ENCODE data around the gene KRTAP5-7. TPM values are rescaled to one million over a fixed set of nuclear protein-coding genes. Genes with fewer than 3 reads are reported as not detected.

The KRTAP5-7 gene
- total and polyA plus RNA-seq, 2 of the 8 experiments (the other 6 are each of a cell fraction or from before 2014, with no cell fraction given), result not detected

GRCh38 chr11:71489311-71490043, 37.6 kb upstream of the KRTAP5-7 start (continued):
- TF ChIP-seq, protein P1, sequence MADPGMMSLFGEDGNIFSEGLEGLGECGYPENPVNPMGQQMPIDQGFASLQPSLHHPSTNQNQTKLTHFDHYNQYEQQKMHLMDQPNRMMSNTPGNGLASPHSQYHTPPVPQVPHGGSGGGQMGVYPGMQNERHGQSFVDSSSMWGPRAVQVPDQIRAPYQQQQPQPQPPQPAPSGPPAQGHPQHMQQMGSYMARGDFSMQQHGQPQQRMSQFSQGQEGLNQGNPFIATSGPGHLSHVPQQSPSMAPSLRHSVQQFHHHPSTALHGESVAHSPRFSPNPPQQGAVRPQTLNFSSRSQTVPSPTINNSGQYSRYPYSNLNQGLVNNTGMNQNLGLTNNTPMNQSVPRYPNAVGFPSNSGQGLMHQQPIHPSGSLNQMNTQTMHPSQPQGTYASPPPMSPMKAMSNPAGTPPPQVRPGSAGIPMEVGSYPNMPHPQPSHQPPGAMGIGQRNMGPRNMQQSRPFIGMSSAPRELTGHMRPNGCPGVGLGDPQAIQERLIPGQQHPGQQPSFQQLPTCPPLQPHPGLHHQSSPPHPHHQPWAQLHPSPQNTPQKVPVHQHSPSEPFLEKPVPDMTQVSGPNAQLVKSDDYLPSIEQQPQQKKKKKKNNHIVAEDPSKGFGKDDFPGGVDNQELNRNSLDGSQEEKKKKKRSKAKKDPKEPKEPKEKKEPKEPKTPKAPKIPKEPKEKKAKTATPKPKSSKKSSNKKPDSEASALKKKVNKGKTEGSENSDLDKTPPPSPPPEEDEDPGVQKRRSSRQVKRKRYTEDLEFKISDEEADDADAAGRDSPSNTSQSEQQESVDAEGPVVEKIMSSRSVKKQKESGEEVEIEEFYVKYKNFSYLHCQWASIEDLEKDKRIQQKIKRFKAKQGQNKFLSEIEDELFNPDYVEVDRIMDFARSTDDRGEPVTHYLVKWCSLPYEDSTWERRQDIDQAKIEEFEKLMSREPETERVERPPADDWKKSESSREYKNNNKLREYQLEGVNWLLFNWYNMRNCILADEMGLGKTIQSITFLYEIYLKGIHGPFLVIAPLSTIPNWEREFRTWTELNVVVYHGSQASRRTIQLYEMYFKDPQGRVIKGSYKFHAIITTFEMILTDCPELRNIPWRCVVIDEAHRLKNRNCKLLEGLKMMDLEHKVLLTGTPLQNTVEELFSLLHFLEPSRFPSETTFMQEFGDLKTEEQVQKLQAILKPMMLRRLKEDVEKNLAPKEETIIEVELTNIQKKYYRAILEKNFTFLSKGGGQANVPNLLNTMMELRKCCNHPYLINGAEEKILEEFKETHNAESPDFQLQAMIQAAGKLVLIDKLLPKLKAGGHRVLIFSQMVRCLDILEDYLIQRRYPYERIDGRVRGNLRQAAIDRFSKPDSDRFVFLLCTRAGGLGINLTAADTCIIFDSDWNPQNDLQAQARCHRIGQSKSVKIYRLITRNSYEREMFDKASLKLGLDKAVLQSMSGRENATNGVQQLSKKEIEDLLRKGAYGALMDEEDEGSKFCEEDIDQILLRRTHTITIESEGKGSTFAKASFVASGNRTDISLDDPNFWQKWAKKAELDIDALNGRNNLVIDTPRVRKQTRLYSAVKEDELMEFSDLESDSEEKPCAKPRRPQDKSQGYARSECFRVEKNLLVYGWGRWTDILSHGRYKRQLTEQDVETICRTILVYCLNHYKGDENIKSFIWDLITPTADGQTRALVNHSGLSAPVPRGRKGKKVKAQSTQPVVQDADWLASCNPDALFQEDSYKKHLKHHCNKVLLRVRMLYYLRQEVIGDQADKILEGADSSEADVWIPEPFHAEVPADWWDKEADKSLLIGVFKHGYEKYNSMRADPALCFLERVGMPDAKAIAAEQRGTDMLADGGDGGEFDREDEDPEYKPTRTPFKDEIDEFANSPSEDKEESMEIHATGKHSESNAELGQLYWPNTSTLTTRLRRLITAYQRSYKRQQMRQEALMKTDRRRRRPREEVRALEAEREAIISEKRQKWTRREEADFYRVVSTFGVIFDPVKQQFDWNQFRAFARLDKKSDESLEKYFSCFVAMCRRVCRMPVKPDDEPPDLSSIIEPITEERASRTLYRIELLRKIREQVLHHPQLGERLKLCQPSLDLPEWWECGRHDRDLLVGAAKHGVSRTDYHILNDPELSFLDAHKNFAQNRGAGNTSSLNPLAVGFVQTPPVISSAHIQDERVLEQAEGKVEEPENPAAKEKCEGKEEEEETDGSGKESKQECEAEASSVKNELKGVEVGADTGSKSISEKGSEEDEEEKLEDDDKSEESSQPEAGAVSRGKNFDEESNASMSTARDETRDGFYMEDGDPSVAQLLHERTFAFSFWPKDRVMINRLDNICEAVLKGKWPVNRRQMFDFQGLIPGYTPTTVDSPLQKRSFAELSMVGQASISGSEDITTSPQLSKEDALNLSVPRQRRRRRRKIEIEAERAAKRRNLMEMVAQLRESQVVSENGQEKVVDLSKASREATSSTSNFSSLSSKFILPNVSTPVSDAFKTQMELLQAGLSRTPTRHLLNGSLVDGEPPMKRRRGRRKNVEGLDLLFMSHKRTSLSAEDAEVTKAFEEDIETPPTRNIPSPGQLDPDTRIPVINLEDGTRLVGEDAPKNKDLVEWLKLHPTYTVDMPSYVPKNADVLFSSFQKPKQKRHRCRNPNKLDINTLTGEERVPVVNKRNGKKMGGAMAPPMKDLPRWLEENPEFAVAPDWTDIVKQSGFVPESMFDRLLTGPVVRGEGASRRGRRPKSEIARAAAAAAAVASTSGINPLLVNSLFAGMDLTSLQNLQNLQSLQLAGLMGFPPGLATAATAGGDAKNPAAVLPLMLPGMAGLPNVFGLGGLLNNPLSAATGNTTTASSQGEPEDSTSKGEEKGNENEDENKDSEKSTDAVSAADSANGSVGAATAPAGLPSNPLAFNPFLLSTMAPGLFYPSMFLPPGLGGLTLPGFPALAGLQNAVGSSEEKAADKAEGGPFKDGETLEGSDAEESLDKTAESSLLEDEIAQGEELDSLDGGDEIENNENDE (IDR thresholded peaks at IDR 0.05; ENCODE audit: insufficient replicate concordance, low read length), result no peak
- TF ChIP-seq NRF1 (IDR thresholded peaks at IDR 0.05; ENCODE audit: low read depth, low read length) (no peak), SP2 (IDR thresholded peaks at IDR 0.05; ENCODE audit: low read length) (no peak), SAP30 (IDR thresholded peaks at IDR 0.05; ENCODE audit: insufficient read depth, insufficient replicate concordance, low read length) (no peak), MAX (IDR thresholded peaks at IDR 0.05) (no peak), CEBPB (IDR thresholded peaks at IDR 0.05; ENCODE audit: low read depth, low read length) (no peak), CBX8 (IDR thresholded peaks at IDR 0.05; ENCODE audit: borderline replicate concordance, low read depth, low read length) (no peak), GABPA (IDR thresholded peaks at IDR 0.05; ENCODE audit: borderline replicate concordance, insufficient read depth, low read length) (no peak), SIRT6 (IDR thresholded peaks at IDR 0.05; ENCODE audit: low read length) (no peak), BACH1 (IDR thresholded peaks at IDR 0.05; ENCODE audit: low read length) (no peak), BRCA1 (IDR thresholded peaks at IDR 0.05; ENCODE audit: low read depth, low read length) (no peak)
